PC-9 (cell line): ENCODE measurements around the gene B4GALNT1.

Source experiments
- EZH2 ChIP-seq: fragments of 200-600 bp; sonication (generic); IDR thresholded peaks from 2 replicates; pipeline ENCODE4 v1.8.0; 2017; ENCODE audit warnings: antibody characterized with exemption, low read depth
- TF ChIP-seq, protein P1 (sequence below): fragments of 200-600 bp; sonication (generic); conservative IDR thresholded peaks from 2 replicates; pipeline ENCODE4 v1.6.1; 2017; ENCODE audit warnings: mixed run types, antibody characterized with exemption, mild to moderate bottlenecking, moderate library complexity

GRCh38 chr12:57629897-57630471 is 3.0 kb downstream of the B4GALNT1 start:
- TF ChIP-seq, protein P1, sequence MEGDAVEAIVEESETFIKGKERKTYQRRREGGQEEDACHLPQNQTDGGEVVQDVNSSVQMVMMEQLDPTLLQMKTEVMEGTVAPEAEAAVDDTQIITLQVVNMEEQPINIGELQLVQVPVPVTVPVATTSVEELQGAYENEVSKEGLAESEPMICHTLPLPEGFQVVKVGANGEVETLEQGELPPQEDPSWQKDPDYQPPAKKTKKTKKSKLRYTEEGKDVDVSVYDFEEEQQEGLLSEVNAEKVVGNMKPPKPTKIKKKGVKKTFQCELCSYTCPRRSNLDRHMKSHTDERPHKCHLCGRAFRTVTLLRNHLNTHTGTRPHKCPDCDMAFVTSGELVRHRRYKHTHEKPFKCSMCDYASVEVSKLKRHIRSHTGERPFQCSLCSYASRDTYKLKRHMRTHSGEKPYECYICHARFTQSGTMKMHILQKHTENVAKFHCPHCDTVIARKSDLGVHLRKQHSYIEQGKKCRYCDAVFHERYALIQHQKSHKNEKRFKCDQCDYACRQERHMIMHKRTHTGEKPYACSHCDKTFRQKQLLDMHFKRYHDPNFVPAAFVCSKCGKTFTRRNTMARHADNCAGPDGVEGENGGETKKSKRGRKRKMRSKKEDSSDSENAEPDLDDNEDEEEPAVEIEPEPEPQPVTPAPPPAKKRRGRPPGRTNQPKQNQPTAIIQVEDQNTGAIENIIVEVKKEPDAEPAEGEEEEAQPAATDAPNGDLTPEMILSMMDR: no peak
- TF ChIP-seq EZH2: no peak
